Measurements from ENCODE around the gene VPS13C. TPM values are rescaled to one million over a fixed set of nuclear protein-coding genes. Genes with fewer than 3 reads are reported as not detected.

Gene VPS13C
- total and polyA plus RNA-seq, 2 experiments from 2014 or later = 10.2 to 20.5 TPM

DNA sequence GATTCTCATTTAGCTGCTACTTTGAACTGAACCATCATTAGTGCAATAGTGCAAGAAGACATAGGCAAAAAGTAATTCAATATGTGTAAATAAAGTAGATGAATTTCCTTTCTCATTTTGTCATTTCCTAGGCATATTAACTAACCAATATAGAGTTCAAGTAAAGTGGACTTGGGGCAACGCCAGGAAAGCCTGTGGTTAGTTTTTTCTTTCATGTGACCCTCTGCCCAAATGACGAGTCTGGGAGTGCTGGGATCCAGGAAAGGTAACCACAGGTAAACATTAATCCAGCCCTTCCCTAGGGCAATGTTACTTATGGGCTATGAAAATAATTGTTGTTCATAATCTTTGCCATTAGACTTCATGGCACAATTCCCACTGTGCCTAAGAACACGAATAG, 181.0 kb downstream of the VPS13C start:
- Histone ChIP-seq H3K4me1 (ENCODE audit: insufficient read depth) (no peaks in the 10 kb centered on the region), H3K4me2 (no peak overlapping the region), H3K27ac (ENCODE audit: low read depth) (no peak overlapping the region), H3F3A (replicated peaks; ENCODE audit: low read depth) (no peaks in the 10 kb centered on the region), H2AFZ (no peak overlapping the region), H4K20me1 (replicated peaks; ENCODE audit: insufficient read depth) (no peaks in the 10 kb centered on the region), H3K36me3 (ENCODE audit: insufficient read depth) (no peaks in the 10 kb centered on the region), H3K27me3 (ENCODE audit: insufficient read depth) (no peaks in the 10 kb centered on the region), H3K4me3 (no peak overlapping the region), H3K9me2 (ENCODE audit: insufficient read depth) (no peaks in the 10 kb centered on the region), H3K79me2 (replicated peaks; ENCODE audit: insufficient read depth) (no peaks in the 10 kb centered on the region)
- ATAC-seq (no peak), DNase-seq (ENCODE audit: low spot score) (no peak)
- no peaks in the 10 kb centered on the region for H3K27me3 Mint-ChIP-seq (ENCODE audit: insufficient read depth, low read depth, poor library complexity)
- no peak overlapping the region for H3K27ac Mint-ChIP-seq
- TF ChIP-seq, protein P1, sequence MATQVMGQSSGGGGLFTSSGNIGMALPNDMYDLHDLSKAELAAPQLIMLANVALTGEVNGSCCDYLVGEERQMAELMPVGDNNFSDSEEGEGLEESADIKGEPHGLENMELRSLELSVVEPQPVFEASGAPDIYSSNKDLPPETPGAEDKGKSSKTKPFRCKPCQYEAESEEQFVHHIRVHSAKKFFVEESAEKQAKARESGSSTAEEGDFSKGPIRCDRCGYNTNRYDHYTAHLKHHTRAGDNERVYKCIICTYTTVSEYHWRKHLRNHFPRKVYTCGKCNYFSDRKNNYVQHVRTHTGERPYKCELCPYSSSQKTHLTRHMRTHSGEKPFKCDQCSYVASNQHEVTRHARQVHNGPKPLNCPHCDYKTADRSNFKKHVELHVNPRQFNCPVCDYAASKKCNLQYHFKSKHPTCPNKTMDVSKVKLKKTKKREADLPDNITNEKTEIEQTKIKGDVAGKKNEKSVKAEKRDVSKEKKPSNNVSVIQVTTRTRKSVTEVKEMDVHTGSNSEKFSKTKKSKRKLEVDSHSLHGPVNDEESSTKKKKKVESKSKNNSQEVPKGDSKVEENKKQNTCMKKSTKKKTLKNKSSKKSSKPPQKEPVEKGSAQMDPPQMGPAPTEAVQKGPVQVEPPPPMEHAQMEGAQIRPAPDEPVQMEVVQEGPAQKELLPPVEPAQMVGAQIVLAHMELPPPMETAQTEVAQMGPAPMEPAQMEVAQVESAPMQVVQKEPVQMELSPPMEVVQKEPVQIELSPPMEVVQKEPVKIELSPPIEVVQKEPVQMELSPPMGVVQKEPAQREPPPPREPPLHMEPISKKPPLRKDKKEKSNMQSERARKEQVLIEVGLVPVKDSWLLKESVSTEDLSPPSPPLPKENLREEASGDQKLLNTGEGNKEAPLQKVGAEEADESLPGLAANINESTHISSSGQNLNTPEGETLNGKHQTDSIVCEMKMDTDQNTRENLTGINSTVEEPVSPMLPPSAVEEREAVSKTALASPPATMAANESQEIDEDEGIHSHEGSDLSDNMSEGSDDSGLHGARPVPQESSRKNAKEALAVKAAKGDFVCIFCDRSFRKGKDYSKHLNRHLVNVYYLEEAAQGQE (IDR thresholded peaks at IDR 0.05; ENCODE audit: unreplicated experiment) = no peak
- TF ChIP-seq ZNF114 (CRISPR knock-in tag; IDR thresholded peaks at IDR 0.05) (no peak), ZNF331 (CRISPR knock-in tag; IDR thresholded peaks at IDR 0.05; ENCODE audit: low read depth) (no peak), CREB1 (CRISPR knock-in tag; IDR thresholded peaks at IDR 0.05; ENCODE audit: low read depth) (no peak), STAT1 (IDR thresholded peaks at IDR 0.05; ENCODE audit: unreplicated experiment) (no peak), EZH2 (IDR thresholded peaks at IDR 0.05; ENCODE audit: low read depth, unreplicated experiment) (no peak), EZH2phosphoT487 (IDR thresholded peaks at IDR 0.05; ENCODE audit: unreplicated experiment) (no peak), NANOG (IDR thresholded peaks at IDR 0.05; ENCODE audit: borderline replicate concordance) (no peak), JUNB (IDR thresholded peaks at IDR 0.05; ENCODE audit: unreplicated experiment) (no peak), POLR2AphosphoS5 (IDR thresholded peaks at IDR 0.05; ENCODE audit: low read depth) (no peak)
- TF ChIP-seq, protein P2, sequence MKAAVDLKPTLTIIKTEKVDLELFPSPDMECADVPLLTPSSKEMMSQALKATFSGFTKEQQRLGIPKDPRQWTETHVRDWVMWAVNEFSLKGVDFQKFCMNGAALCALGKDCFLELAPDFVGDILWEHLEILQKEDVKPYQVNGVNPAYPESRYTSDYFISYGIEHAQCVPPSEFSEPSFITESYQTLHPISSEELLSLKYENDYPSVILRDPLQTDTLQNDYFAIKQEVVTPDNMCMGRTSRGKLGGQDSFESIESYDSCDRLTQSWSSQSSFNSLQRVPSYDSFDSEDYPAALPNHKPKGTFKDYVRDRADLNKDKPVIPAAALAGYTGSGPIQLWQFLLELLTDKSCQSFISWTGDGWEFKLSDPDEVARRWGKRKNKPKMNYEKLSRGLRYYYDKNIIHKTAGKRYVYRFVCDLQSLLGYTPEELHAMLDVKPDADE (IDR thresholded peaks at IDR 0.05) = no peak
- TF ChIP-seq, protein P3, sequence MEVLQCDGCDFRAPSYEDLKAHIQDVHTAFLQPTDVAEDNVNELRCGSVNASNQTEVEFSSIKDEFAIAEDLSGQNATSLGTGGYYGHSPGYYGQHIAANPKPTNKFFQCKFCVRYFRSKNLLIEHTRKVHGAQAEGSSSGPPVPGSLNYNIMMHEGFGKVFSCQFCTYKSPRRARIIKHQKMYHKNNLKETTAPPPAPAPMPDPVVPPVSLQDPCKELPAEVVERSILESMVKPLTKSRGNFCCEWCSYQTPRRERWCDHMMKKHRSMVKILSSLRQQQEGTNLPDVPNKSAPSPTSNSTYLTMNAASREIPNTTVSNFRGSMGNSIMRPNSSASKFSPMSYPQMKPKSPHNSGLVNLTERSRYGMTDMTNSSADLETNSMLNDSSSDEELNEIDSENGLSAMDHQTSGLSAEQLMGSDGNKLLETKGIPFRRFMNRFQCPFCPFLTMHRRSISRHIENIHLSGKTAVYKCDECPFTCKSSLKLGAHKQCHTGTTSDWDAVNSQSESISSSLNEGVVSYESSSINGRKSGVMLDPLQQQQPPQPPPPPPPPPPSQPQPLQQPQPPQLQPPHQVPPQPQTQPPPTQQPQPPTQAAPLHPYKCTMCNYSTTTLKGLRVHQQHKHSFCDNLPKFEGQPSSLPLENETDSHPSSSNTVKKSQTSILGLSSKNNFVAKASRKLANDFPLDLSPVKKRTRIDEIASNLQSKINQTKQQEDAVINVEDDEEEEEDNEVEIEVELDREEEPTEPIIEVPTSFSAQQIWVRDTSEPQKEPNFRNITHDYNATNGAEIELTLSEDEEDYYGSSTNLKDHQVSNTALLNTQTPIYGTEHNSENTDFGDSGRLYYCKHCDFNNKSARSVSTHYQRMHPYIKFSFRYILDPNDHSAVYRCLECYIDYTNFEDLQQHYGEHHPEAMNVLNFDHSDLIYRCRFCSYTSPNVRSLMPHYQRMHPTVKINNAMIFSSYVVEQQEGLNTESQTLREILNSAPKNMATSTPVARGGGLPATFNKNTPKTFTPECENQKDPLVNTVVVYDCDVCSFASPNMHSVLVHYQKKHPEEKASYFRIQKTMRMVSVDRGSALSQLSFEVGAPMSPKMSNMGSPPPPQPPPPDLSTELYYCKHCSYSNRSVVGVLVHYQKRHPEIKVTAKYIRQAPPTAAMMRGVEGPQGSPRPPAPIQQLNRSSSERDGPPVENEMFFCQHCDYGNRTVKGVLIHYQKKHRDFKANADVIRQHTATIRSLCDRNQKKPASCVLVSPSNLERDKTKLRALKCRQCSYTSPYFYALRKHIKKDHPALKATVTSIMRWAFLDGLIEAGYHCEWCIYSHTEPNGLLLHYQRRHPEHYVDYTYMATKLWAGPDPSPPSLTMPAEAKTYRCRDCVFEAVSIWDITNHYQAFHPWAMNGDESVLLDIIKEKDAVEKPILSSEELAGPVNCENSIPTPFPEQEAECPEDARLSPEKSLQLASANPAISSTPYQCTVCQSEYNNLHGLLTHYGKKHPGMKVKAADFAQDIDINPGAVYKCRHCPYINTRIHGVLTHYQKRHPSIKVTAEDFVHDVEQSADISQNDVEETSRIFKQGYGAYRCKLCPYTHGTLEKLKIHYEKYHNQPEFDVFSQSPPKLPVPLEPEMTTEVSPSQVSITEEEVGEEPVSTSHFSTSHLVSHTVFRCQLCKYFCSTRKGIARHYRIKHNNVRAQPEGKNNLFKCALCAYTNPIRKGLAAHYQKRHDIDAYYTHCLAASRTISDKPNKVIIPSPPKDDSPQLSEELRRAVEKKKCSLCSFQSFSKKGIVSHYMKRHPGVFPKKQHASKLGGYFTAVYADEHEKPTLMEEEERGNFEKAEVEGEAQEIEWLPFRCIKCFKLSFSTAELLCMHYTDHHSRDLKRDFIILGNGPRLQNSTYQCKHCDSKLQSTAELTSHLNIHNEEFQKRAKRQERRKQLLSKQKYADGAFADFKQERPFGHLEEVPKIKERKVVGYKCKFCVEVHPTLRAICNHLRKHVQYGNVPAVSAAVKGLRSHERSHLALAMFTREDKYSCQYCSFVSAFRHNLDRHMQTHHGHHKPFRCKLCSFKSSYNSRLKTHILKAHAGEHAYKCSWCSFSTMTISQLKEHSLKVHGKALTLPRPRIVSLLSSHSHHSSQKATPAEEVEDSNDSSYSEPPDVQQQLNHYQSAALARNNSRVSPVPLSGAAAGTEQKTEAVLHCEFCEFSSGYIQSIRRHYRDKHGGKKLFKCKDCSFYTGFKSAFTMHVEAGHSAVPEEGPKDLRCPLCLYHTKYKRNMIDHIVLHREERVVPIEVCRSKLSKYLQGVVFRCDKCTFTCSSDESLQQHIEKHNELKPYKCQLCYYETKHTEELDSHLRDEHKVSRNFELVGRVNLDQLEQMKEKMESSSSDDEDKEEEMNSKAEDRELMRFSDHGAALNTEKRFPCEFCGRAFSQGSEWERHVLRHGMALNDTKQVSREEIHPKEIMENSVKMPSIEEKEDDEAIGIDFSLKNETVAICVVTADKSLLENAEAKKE (CRISPR knock-in tag; IDR thresholded peaks at IDR 0.05) = no peak
- TF ChIP-seq, protein P4, sequence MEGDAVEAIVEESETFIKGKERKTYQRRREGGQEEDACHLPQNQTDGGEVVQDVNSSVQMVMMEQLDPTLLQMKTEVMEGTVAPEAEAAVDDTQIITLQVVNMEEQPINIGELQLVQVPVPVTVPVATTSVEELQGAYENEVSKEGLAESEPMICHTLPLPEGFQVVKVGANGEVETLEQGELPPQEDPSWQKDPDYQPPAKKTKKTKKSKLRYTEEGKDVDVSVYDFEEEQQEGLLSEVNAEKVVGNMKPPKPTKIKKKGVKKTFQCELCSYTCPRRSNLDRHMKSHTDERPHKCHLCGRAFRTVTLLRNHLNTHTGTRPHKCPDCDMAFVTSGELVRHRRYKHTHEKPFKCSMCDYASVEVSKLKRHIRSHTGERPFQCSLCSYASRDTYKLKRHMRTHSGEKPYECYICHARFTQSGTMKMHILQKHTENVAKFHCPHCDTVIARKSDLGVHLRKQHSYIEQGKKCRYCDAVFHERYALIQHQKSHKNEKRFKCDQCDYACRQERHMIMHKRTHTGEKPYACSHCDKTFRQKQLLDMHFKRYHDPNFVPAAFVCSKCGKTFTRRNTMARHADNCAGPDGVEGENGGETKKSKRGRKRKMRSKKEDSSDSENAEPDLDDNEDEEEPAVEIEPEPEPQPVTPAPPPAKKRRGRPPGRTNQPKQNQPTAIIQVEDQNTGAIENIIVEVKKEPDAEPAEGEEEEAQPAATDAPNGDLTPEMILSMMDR (conservative IDR thresholded peaks at IDR 0.05; ENCODE audit: low read depth in 2 of 2) = no peak
- no peaks in the 10 kb centered on the region for H3K36me3 Mint-ChIP-seq (ENCODE audit: low read depth)
- no peaks in the 10 kb centered on the region for H3K4me1 Mint-ChIP-seq
- no peak overlapping the region for H3K4me3 Mint-ChIP-seq
- no peaks in the 10 kb centered on the region for H3K9me3 Mint-ChIP-seq

Data from GM23338 (cell line).